ENCODE results near the gene TTYH2. TPM values are rescaled to one million over a fixed set of nuclear protein-coding genes. Genes with fewer than 3 reads are reported as not detected.

Gene TTYH2
- total and polyA plus RNA-seq, 7 donors, result 0.60 to 10.0 (median 4.9) TPM

DNA sequence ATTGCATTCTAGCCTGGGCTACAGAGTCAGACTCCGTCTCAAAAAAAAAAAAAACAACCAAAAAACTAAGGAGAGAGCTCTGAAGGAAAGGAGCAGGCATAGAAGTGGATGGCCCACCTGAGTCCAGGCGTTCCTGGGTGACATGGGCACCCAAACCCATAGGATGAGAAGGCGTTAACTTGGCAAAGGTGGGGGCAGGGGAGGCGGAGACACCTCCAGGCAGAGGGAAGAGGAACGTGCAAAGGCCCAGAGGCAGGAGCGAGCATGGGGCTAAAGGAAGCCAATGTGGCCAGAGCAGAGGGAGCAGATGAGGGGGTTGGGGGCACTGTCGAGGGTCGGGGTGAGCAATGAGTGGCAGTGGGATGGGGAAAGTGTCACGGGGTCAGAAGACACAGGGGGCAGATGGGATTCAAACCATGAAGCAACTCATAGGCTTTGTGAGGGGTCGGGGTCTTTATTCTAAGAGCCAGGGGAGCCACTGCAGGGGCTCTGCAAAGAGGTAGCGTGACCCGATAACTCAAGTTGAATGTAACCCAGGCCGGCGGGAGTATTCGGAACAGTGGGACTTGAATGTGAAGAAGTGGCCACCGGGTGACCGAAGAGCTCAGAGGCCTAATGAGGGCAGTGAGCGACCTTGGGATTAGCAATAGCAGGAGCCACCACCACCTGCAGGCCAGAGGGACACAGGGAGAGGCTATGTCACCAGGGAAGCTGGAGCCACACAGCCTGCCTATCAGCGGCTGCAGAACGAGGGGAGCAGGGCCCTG lies 11.8 kb downstream of the TTYH2 start:
- Histone ChIP-seq H3K4me3 (no peak overlapping the region), H3K27ac (no peak overlapping the region), H3K36me3 (peaks cover 0 to 18% (median 0%) of the 10 kb centered on the region in 4 donors), H3K4me1 (no peaks in the 10 kb centered on the region), H3K9me3 (no peaks in the 10 kb centered on the region), H3K27me3 (no peaks in the 10 kb centered on the region)
- no peak for TF ChIP-seq POLR2AphosphoS5 (IDR thresholded peaks at IDR 0.05)
- no peak for TF ChIP-seq POLR2A (IDR thresholded peaks at IDR 0.05)
- TF ChIP-seq CTCF (IDR thresholded peaks at IDR 0.05), result no peak
- TF ChIP-seq EP300 (IDR thresholded peaks at IDR 0.05), result no peak
- DNase-seq, result no peak
- 92 to 94% methylated on average over 20 of the region's 20 CpGs for WGBS, 2 donors
- intact Hi-C loops (cut with DNase I), result no loop called here

- H3K9me3 ChIP-seq, result no peaks in the 10 kb centered on the region
- no peak overlapping the region for H3K4me3 ChIP-seq
- DNase-seq, result no peak
- no peaks in the 10 kb centered on the region for H3K27me3 ChIP-seq
- H3K4me1 ChIP-seq, result no peaks in the 10 kb centered on the region
- WGBS, 2 donors, result 67 to 73% methylated on average over 6 of the region's 6 CpGs
- H3K27ac ChIP-seq, result no peak overlapping the region
- intact Hi-C loops (cut with DNase I), result no loop called here
- no peak for TF ChIP-seq POLR2AphosphoS5 (IDR thresholded peaks at IDR 0.05)
- no peak for TF ChIP-seq CTCF (IDR thresholded peaks at IDR 0.05)
- TF ChIP-seq POLR2A (IDR thresholded peaks at IDR 0.05), result no peak
- TF ChIP-seq EP300 (IDR thresholded peaks at IDR 0.05), result no peak
- peaks cover 0 to 24% (median 0%) of the 10 kb centered on the region in 4 donors for H3K36me3 ChIP-seq
These were observed 12.9 kb downstream of the TTYH2 start for GRCh38 chr17:74226252-74226651.

GRCh38 chr17:74227271-74228080 lies 14.1 kb downstream of the TTYH2 start:
- no peaks in the 10 kb centered on the region for H3K27me3 ChIP-seq
- H3K27ac ChIP-seq, result no peak overlapping the region
- DNase-seq, result no peak
- H3K4me3 ChIP-seq, result no peak overlapping the region
- no peaks in the 10 kb centered on the region for H3K4me1 ChIP-seq
- no peaks in the 10 kb centered on the region for H3K9me3 ChIP-seq
- 78 to 83% methylated on average over 10 of the region's 10 CpGs for WGBS, 2 donors
- peaks cover 0 to 25% (median 0%) of the 10 kb centered on the region in 4 donors for H3K36me3 ChIP-seq
- intact Hi-C loops (cut with DNase I), result no loop called here
- no peak for TF ChIP-seq POLR2A (IDR thresholded peaks at IDR 0.05)
- no peak for TF ChIP-seq EP300 (IDR thresholded peaks at IDR 0.05)
- no peak for TF ChIP-seq CTCF (IDR thresholded peaks at IDR 0.05)
- no peak for TF ChIP-seq POLR2AphosphoS5 (IDR thresholded peaks at IDR 0.05)

DNA sequence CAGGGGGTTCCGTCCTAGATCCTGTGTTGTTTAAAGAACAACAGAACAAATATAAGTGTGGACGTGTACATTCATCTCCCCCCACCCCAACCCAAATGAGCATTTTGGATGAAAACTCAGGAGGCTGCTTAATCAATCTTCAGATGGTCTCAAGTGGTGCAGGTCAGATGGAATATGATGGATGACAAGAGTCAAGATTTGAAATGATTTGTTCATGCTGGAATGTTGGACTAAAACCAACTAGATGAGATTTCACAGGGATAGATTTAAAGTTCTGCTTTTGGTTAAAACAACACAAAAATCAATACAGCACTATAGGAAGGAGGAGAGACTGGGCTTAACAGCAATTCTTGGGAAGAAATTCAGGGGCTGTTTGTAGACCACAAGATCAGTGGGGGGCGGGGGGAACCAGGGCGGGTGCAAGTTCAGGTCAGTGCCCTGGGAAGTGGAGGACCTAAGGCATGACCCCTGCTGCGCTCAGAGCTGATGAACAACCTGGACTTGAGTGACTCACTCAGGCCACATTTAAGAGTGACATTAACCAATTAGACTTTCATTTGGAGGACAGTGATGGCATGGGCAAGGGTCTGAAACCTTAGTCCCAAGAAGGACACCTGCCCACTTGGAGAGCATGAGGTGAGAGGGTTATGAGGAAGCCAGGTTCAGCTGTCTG lies 15.1 kb downstream of the TTYH2 start:
- Histone ChIP-seq H3K36me3 (peaks cover 0 to 18% (median 0%) of the 10 kb centered on the region in 4 donors), H3K27me3 (no peaks in the 10 kb centered on the region), H3K9me3 (no peaks in the 10 kb centered on the region), H3K4me3 (no peak overlapping the region), H3K27ac (no peak overlapping the region), H3K4me1 (no peaks in the 10 kb centered on the region)
- intact Hi-C loops (cut with DNase I), result no loop called here
- TF ChIP-seq POLR2AphosphoS5 (IDR thresholded peaks at IDR 0.05), result no peak
- TF ChIP-seq POLR2A (IDR thresholded peaks at IDR 0.05), result no peak
- TF ChIP-seq EP300 (IDR thresholded peaks at IDR 0.05), result no peak
- TF ChIP-seq CTCF (IDR thresholded peaks at IDR 0.05), result no peak
- DNase-seq, result no peak
- WGBS, 2 donors, result 81 to 87% methylated on average over 5 of the region's 5 CpGs

Data from sigmoid colon (tissue), 7 donors.